ENCODE measurements around the gene C1GALT1.

C1GALT1 gene

DNA sequence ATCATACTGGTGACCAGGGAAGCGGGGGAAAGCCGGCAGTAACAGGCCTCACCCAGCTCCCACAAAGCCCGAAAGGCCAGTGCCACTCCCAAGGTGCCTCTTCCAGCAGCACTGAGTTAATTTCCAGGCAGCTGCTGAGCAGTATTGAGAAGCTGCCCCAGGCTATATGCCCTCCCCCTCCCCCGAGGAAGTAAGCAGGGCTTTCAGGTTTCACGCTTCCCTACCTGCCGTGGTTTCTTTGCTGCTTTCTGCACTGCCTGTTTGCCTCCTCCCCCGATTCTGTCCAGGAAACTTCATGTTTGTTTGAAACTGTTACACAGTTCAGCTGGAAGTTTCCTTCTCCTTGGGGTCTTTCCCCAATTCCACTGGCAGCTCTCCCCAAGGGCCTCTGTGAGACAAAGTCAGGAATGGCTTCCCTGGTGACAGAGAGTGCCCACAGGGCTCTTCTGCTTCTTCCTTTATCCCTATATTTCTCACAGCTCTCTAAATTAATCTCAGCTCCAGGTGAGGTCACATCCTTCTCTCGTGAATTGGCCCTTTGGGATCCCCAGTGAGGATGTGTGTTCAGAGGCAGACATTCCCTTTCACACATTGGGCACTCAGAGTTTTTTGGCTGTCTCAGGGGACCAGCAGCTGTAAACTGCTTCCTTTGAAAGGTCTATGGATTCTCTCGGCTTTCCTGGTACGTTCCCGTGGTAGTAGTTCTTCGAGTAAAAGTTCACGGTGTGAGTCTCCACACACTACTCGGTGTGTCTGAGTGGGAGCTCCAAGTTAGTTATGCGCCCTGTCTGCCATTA lies 19.4 kb downstream of the C1GALT1 start:
- DNase-seq (ENCODE audit: low spot score), result peak; percentile 48

- no peak for DNase-seq (ENCODE audit: low spot score)
These were observed 20.0 kb downstream of the C1GALT1 start for GRCh38 chr7:7202375-7202720.

DNA sequence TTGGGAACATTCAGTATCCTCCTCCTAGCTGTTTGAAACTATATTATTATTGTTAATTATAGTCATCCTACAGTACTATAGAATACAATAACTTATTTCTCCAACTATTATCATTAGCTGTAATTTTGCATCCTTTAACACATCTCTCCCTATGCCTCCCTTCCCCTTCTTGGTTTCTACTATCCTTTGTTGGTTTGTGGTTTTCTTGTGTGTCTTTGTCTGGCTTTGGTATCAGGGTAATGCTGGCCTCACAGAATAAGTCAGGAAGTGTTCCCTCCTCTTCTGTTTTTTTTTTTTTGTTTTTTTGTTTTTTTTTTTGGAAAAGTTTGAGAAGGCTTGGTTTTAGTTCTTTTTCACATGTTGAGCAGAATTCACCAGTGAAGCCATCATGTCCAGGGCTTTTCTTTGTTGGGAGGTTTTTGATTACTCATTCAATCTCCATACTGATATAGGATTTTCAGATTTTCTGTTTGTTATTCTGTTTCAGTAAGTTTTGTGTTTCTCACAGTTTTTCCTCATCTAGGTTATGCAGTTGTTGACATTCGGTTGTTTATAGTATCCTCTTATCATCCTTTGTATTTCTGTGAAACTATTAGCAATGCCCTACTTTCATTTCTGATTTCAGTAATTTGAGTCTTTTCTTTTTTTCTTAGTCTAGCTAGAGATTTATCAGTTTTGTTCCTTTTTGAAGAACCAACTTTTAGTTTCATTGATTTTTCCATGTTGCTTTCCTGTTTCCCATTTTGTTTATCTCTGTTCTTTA lies 21.6 kb downstream of the C1GALT1 start:
- DNase-seq (ENCODE audit: low spot score), result no peak

GRCh38 chr7:7207876-7208275 lies 25.5 kb downstream of the C1GALT1 start:
- no peak for DNase-seq (ENCODE audit: low spot score)

DNA sequence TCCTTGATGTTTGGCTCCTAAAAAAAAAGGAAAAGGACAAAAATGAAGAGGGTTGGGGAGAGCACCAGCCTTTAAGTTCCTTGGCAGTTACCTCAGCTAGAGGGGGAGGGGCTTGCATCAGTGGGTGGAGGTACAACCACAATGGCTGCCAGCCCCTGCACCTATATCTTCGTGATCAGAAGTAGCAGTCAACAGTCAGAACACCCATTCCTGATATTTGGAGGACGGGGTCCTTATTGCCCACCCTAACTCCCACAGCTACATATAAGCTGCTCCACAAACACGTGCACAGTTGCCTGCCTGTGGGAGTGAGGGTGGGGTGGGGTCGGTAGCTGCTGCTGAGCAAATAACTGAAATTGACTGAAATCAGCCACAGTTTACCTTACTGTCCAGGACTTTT lies 26.2 kb downstream of the C1GALT1 start:
- no peak for DNase-seq (ENCODE audit: low spot score)

DNA sequence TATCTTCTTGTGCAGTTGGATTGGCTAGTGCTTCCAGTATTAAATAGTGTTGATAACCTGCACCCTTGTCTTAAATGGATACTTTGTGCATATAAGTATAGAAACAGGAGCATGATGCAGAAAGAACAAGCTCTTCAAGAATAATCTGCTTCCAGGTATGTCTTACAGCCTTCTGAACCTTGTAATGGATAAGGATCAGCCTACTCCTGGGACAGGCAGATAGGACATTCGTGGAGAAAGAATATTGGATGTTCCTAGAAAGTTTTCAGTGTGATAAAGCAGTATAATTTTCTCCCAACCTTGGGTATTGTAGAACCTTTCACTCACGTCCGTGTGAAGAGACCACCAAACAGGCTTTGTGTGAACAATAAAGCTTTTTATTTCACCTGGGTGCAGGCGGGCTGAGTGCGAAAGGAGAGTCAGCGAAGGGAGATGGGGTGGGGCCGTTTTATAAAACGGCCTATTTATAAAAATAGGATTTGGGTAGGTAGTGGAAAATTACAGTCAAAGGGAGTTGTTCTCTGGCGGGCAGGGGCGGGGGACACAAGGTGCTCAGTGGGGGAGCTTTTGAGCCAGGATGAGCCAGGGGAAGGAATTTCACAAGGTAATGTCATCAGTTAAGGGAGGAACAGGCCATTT lies 27.2 kb downstream of the C1GALT1 start:
- no peak for DNase-seq (ENCODE audit: low spot score)

- no peak for DNase-seq (ENCODE audit: low spot score)
These were observed 28.3 kb downstream of the C1GALT1 start for GRCh38 chr7:7210475-7211237.

- no peak for DNase-seq (ENCODE audit: low spot score)
These were observed 30.3 kb downstream of the C1GALT1 start for GRCh38 chr7:7212612-7213011.

DNA sequence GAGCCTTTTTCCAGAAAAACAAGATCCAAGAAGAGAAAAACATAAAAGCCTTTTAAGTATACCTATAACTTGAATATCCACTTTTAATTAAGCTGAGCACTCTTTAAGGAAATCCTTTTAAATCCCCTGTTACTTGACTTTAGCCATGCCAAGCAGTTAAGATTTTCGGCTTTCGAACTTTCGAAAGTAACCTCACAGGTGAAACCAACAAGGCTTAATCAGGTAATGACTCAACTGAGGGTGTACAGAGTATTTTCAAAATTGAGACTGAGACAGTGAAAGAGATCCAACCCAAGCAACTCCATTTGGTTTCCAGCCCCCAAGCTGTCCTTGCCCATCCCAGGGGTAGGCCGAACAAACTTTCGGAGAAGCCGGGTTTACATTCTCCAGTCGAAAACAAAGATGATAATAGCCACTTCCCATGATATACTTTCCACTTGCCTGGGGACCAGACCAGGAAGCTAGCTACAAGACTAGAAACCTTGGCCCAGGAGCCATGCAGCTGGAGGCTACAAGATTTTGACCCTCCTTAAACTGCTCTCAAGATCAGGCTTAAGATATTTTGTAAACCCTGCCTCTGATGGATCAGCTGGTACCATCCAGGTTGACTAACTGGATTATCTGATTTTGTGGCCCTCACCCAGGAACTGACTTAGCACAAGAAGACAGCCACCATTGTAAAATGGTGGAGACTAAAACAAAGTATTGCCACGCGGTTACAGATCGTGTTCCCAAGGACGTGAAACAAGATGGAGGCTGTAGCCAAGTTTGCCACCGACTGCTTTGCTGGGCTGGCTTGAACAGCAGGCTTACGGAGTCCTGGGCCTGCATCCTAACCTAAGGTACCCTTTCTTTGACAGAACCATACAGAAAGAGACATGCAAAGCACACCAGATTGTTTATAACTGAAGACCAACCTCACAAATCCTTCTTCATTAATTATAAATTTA lies 32.3 kb downstream of the C1GALT1 start:
- no peak for DNase-seq (ENCODE audit: low spot score)

- no peak for DNase-seq (ENCODE audit: low spot score)
These were observed 33.9 kb downstream of the C1GALT1 start for GRCh38 chr7:7216279-7216678.

DNA sequence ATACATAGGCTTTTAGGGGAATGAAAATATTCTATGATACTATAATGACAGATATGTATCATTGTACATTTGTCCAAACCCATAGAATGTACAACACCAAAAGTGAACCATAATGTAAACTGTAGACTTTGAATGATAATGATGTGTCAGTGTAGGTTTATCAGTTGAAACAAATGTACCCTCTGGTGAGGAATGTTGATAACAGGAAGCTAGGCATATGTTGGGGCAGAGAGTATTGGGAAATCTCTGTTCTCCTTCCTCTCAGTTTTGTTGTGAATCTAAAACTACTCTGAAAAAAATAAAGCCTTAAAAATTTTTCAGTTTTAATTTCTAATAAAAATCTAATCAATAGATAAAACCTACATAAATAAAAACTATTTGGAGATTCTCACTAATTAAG lies 36.9 kb downstream of the C1GALT1 start:
- no peak for DNase-seq (ENCODE audit: low spot score)

- DNase-seq (ENCODE audit: low spot score), result no peak
These were observed 38.5 kb downstream of the C1GALT1 start for GRCh38 chr7:7220821-7221220.

GRCh38 chr7:7221599-7222038 lies 39.3 kb downstream of the C1GALT1 start:
- DNase-seq (ENCODE audit: low spot score), result no peak

- DNase-seq (ENCODE audit: low spot score), result no peak
These were observed 40.9 kb downstream of the C1GALT1 start for GRCh38 chr7:7223250-7223649.

DNA sequence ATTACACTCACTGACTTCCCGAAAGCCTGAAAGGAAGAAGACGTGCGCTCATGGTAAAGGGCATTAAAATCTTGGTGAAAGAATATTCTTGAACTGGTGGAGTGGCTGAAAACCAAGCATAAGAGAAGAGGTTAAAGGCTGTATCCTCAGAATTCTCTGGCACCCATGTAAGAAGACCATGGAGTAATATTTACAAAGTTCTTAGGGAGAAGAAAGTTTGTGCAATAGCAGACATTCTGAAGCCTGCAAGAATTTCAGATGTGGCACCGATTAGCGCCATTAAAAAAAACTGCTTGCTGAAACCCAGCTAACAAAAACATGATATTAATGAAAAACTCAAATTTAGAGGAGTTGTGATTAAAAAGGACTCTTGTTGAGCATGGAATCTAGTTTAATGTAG lies 44.1 kb downstream of the C1GALT1 start:
- DNase-seq (ENCODE audit: low spot score), result no peak

GRCh38 chr7:7228472-7228871 lies 46.1 kb downstream of the C1GALT1 start:
- DNase-seq (ENCODE audit: low spot score), result no peak

DNA sequence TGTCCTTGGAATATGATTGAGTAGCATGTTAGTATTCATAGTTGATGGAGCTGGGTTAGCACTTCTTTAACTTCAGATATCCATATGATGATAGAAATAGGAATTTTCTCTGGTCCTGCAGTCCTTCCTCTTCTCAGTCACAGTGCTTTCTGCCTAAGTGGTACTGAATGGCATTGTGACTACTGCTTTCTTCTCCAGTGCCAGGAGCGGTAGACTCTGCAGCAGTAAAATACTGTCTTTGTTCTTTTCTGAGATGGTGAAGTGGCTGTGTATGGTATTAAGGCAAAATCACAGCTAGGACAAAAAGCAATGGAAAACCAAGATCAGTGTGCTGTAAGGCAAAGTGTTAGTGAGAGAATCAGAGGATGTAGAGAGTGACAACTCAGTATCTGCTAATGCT lies 46.6 kb downstream of the C1GALT1 start:
- DNase-seq (ENCODE audit: low spot score), result no peak

DNA sequence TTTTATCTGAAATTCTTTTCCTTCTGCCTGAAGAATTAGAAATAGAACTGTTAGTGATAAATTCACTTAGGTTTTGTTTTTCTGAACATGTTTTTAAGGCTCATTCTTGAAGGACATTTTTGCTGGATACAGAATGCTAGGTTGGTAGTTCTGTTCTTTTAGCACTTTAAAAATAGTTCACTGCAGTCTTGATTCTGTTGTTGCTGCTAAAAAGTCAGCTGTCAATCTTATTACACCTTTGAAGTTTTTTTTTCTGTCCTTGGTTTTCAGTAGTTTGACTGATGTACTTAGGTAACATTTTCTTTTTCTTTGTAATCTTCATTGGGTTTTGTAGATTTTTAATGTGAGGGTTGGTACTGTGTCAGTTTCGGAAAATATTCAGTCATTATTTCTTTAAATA lies 48.7 kb downstream of the C1GALT1 start:
- DNase-seq (ENCODE audit: low spot score), result no peak

DNA sequence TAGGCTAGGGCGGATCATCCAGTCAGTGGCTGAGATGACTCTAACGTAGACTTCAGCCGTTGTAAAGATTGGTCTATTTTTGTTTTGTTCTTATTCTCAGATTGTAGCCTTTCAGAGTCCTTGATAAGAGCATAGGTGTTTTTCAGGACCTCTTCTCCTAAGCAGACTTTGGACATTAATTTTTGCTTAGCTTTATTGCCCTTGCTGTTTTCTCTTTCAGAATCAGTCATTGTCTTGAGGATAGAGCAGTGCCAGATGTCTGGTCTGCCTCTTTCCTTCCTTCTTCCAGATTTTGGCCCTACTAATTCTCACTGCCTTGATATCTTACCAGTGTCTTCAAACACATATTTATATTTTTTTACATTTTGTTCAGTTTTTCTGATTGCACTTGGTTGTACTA lies 49.5 kb downstream of the C1GALT1 start:
- DNase-seq (ENCODE audit: low spot score), result no peak

DNA sequence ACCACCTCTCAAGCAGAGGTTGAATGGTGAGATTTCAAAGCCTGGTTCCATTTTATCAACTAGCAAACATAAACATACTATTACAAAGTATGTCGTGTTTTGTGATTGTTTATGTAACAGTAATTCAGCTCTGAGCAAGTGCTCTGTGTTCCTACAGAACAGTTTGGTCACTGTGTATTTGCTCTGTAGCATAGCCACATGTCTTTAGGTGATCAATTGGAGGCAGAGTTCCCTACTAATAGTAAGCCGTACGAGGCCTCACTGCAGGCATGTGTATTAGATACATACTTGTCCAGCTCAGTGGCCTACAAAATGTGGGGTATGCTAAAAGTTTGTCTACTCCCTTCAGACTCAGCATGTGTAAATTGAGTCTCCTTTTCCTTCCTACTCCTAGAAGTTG lies 53.0 kb downstream of the C1GALT1 start:
- no peak for DNase-seq (ENCODE audit: low spot score)

DNA sequence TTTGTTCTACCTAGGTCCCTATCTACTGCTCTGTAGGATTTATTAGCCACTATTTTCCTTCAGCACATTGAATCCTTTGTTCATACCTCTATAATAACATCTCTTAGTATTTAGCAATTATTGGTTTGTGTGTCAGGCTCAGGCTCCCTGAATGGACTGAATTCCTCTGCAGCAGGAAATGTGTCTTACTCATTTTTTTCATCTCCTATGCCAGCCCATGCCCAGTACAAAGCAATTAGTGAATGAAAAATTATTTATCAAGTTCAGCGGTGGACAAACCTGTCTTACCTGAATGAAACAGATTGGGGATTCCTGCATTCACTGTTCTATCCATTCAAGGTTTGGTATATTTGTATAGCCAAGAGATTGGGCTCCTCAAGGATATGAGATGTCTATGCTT lies 53.7 kb downstream of the C1GALT1 start:
- no peak for DNase-seq (ENCODE audit: low spot score)

All from CD4-positive, alpha-beta T cell treated with Interleukin-15 for 4 hours (primary cell).